Esophagus (tissue), 2 donors: ENCODE data around the gene FAF2. TPM values are rescaled to one million over a fixed set of nuclear protein-coding genes. Genes with fewer than 3 reads are reported as not detected.

Experiments used
- H3K27ac ChIP-seq, 2 donors: one replicate each; pipeline ENCODE4 v1.5.1; 2013; ENCODE audit warnings: low read depth in 2 of 2, mild to moderate bottlenecking in 2 of 2, inconsistent platforms in 1 of 2, low read length in 1 of 2, moderate library complexity in 1 of 2
- H3K27me3 ChIP-seq, 2 donors: one replicate each; pipeline ENCODE4 v1.6.1; 2013; ENCODE audit warnings: low read length in 2 of 2, control low read depth in 1 of 2, mild to moderate bottlenecking in 1 of 2; ENCODE audit not compliant: insufficient read depth in 2 of 2, control insufficient read depth in 1 of 2
- H3K36me3 ChIP-seq, 2 donors: one replicate each; pipeline ENCODE4 v1.6.1; 2013; ENCODE audit warnings: low read length in 1 of 2; ENCODE audit not compliant: control insufficient read depth in 2 of 2, insufficient read depth in 2 of 2
- H3K4me1 ChIP-seq, 2 donors: one replicate each; pipeline ENCODE4 v1.6.1; 2013; ENCODE audit warnings: low read length in 1 of 2; ENCODE audit not compliant: control insufficient read depth in 2 of 2, insufficient read depth in 2 of 2
- H3K4me3 ChIP-seq, 2 donors: one replicate each; pipeline ENCODE4 v1.5.1; 2013; ENCODE audit warnings: low read length in 2 of 2, mild to moderate bottlenecking in 2 of 2, low read depth in 1 of 2, moderate library complexity in 1 of 2
- H3K9me3 ChIP-seq, 2 donors: one replicate each; pipeline ENCODE4 v1.6.1; 2013; ENCODE audit warnings: mild to moderate bottlenecking in 2 of 2, low read depth in 1 of 2, low read length in 1 of 2, moderate library complexity in 1 of 2; ENCODE audit not compliant: control insufficient read depth in 2 of 2, insufficient read depth in 1 of 2
- WGBS, 2 donors: extraction: QIAGEN DNeasy Blood & Tissue Kit; methylation state at CpG; one replicate each; pipeline ENCODE4 v1.1.7; 2013; 5-methylcytosine and 5-hydroxymethylcytosine counted together
- polyA plus RNA-seq, 2 donors: library from polyadenylated mRNA; stranded (reverse); fragments of 200-250 nt; gene quantifications; one replicate each; pipeline ENCODE4 v1.2.3, GENCODE V29; 2013
- donor health status: healthy with polysubstance abuse.
- donor health status: Bipolar disorder and iron deficiency.

FAF2 gene
- polyA plus RNA-seq, 2 donors, result 9.7 to 12.6 TPM

DNA sequence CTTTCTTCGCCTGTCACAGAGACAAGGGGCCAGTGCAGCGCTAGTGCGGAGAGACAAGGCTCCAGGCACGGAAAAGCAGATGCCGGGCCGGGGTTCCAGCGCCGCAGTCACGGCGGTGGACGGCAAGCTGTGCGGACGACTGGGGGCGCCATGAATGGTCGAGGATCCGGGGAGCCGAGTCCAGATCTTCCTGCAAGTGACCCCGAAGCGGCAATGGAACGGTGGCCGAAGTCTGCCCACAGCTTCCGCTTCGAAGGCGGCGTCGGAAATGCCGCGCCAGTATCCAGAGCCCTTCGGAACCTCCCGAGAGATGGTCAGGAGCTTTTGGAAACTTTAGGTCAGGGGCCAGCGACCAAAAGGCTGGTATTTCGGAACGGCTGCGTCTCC is 601 bp upstream of the FAF2 start:
- Histone ChIP-seq H3K4me1 (no peaks in the 10 kb centered on the region), H3K27ac (peak overlapping the region; percentile 94 to 97), H3K4me3 (peak overlapping the region; percentile 69 to 99), H3K27me3 (no peaks in the 10 kb centered on the region), H3K36me3 (no peaks in the 10 kb centered on the region), H3K9me3 (no peaks in the 10 kb centered on the region)
- 0% methylated on average over 33 to 34 of the region's 34 CpGs for WGBS, 2 donors

DNA sequence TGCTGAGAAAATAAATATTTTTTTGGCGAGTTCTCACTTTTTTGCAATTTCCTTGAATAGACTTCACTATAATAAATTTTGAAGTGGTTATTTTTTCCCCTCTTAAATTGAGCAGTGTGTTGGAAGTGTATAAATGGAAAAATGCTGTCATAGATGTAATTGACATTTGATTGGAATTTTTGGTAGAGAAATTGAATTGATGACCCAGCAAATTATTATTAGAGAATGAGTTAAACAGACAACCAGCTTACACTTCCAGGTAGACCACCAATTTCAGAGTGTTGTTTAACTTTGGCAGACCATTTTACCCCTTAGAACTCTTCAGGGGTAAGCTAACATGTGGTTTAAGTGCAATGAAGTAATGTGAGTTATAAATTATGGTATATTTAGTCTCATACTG is 1.9 kb downstream of the FAF2 start:
- no peak overlapping the region for H3K27ac ChIP-seq
- no peak overlapping the region for H3K4me3 ChIP-seq
- 69 to 86% methylated on average over 1 of the region's 1 CpG for WGBS, 2 donors
- H3K36me3 ChIP-seq, result no peaks in the 10 kb centered on the region
- no peaks in the 10 kb centered on the region for H3K4me1 ChIP-seq
- H3K27me3 ChIP-seq, result no peaks in the 10 kb centered on the region
- H3K9me3 ChIP-seq, result no peaks in the 10 kb centered on the region

GRCh38 chr5:176454724-176455394 is 6.7 kb downstream of the FAF2 start:
- H3K4me1 ChIP-seq, result no peaks in the 10 kb centered on the region
- H3K27me3 ChIP-seq, result no peaks in the 10 kb centered on the region
- WGBS, 2 donors, result 96 to 97% methylated on average over 4 of the region's 4 CpGs
- H3K9me3 ChIP-seq, result no peaks in the 10 kb centered on the region
- no peak overlapping the region for H3K4me3 ChIP-seq
- H3K36me3 ChIP-seq, result no peaks in the 10 kb centered on the region
- no peak overlapping the region for H3K27ac ChIP-seq

DNA sequence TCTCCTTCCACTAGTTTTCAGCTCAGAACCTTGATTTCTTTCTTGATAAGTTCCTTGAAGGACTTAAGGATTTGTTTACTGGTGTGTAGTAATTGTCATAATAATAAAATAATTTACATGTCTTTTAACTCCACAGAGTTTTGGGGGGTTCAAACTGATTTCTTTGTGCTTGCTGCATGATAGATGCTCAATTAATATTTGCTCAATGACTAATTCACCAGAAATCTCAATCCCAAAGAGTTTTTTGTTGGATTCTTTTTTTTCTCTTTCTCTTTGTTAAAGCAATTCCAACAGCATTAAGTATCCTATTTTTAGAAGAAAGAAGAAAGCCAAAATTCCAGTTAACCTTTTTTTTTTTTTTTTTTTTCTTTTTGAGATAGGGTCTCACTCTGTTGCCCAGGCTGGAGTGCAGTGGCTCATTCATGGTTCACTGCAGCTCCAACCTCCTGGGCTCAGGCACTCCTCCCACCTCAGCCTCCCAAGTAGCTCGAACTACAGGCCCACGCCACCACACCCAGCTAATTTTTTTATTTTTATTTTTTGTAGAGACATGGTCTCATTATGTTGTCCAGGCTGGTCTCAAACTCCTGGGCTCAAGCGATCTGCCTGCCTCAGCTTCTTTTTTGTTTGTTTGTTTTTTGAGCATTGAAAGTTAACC is 10.8 kb downstream of the FAF2 start:
- no peaks in the 10 kb centered on the region for H3K4me1 ChIP-seq
- no peak overlapping the region for H3K4me3 ChIP-seq
- no peaks in the 10 kb centered on the region for H3K9me3 ChIP-seq
- H3K27ac ChIP-seq, result no peak overlapping the region
- no peaks in the 10 kb centered on the region for H3K27me3 ChIP-seq
- no peaks in the 10 kb centered on the region for H3K36me3 ChIP-seq
- WGBS, 2 donors, result 93 to 96% methylated on average over 3 of the region's 3 CpGs

DNA sequence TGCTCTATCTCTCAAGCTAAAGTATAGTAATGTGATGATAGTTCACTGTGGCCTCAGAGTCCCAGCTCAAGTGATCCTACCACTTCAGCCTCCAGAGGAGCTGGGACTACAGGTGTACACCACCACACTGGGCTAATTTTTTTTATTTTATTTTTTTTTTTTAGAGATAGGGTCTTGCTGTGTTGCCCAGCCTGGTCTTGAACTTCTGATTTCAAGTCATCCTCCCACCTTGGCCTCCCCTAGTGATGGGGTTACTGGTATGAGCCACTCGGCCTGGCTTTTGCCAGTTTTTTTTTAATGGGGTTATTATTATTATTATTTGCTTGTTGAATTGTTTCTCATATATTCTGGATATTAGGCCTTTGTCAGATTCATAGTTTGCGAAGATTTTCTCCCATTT is 13.2 kb downstream of the FAF2 start:
- H3K27ac ChIP-seq, result no peak overlapping the region
- no peaks in the 10 kb centered on the region for H3K27me3 ChIP-seq
- H3K36me3 ChIP-seq, result no peaks in the 10 kb centered on the region
- 95 to 97% methylated on average over 2 of the region's 2 CpGs for WGBS, 2 donors
- no peaks in the 10 kb centered on the region for H3K4me1 ChIP-seq
- no peak overlapping the region for H3K4me3 ChIP-seq
- no peaks in the 10 kb centered on the region for H3K9me3 ChIP-seq

- no peaks in the 10 kb centered on the region for H3K36me3 ChIP-seq
- H3K9me3 ChIP-seq, result no peaks in the 10 kb centered on the region
- no peak overlapping the region for H3K27ac ChIP-seq
- H3K4me1 ChIP-seq, result no peaks in the 10 kb centered on the region
- 94 to 96% methylated on average over 7 of the region's 7 CpGs for whole genome bisulfite sequencing, 2 donors
- no peak overlapping the region for H3K4me3 ChIP-seq
- H3K27me3 ChIP-seq, result no peaks in the 10 kb centered on the region
Observed at GRCh38 chr5:176463113-176463764, 15.1 kb downstream of the FAF2 start.

DNA sequence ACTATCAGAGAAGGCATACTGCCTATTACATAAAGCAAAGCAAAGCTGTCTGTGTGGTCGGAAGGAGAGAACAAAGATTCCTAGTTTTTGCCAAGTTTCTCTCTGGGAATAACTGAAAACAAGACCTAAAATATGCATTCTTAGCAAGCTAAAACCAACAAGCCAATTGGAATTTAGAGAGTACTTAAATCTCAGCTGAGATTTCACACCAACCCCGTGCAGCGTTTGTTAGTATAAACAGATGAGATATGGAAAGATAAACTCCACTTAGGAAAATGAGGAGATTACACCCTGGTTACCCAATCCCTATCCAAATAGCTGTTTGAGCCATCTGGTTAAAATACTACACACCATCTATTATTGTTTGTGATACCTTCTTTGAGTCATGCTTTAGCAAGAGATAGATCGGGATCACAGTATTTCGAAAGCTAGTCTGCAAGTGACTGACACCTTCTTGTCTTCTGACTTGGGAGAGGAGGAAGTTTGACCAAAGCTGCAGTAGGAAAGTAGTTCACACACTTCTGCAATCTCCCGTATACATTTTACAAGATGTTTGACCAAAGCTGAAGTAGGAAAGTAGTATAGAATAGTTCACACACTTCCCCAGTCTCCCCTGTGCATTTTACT is 18.2 kb downstream of the FAF2 start:
- Histone ChIP-seq H3K9me3 (no peaks in the 10 kb centered on the region), H3K27ac (no peak overlapping the region), H3K4me3 (no peak overlapping the region), H3K27me3 (no peaks in the 10 kb centered on the region), H3K36me3 (no peaks in the 10 kb centered on the region), H3K4me1 (no peaks in the 10 kb centered on the region)
- WGBS, 2 donors, result 53 to 60% methylated on average over 6 of the region's 6 CpGs

GRCh38 chr5:176469296-176469695 is 21.1 kb downstream of the FAF2 start:
- Histone ChIP-seq H3K27ac (no peak overlapping the region), H3K4me3 (no peak overlapping the region), H3K4me1 (no peaks in the 10 kb centered on the region), H3K36me3 (no peaks in the 10 kb centered on the region), H3K27me3 (no peaks in the 10 kb centered on the region), H3K9me3 (no peaks in the 10 kb centered on the region)
- 88 to 89% methylated on average over 1 of the region's 1 CpG for WGBS, 2 donors

GRCh38 chr5:176470539-176470938 is 22.4 kb downstream of the FAF2 start:
- Histone ChIP-seq H3K27me3 (no peaks in the 10 kb centered on the region), H3K4me3 (no peak overlapping the region), H3K27ac (no peak overlapping the region), H3K9me3 (no peaks in the 10 kb centered on the region), H3K36me3 (no peaks in the 10 kb centered on the region), H3K4me1 (no peaks in the 10 kb centered on the region)
- WGBS, 2 donors, result 88 to 90% methylated on average over 4 of the region's 4 CpGs
